GM12878 (cell line): ENCODE measurements around the gene THAP10. TPM values are rescaled to one million over a fixed set of nuclear protein-coding genes. Genes with fewer than 3 reads are reported as not detected.

Experiments
- ATAC-seq: fragments of 200-7000 bp; cut with Tn5 transposase; 3 replicates; pipeline ENCODE4 v1.9.1; 2020; ENCODE audit warnings: mild to moderate bottlenecking, moderate library complexity
- BruUV-seq: library from RNA; stranded (reverse); fragments of 400-500 nt; replicated peaks from 2 replicates; lab custom pipeline; 2021; lab: Mats Ljungman, UMichigan
- CTCF ChIA-PET: fragments of 300-600 bp; sonication (Branson Sonifier 250); formaldehyde crosslinking; extraction: SDS; loops from one replicate; lab custom pipeline; 2021; ENCODE audit warnings: inconsistent platforms; lab: Yijun Ruan, JAX
- POLR2A ChIA-PET: fragments of 350-600 bp; formaldehyde crosslinking; extraction: SDS; loops from one replicate; lab custom pipeline; 2021; ENCODE audit warnings: inconsistent platforms; lab: Charles Lee
- RAD21 ChIA-PET: fragments of 300-600 bp; sonication (Branson Sonifier 250); formaldehyde crosslinking; loops from one replicate; lab custom pipeline; 2023; ENCODE audit warnings: antibody characterized with exemption; ENCODE audit not compliant: unreplicated experiment; lab: Charles Lee
- SMC1A ChIA-PET: fragments of 300-600 bp; sonication (Branson Sonifier 250); formaldehyde crosslinking; loops from one replicate; lab custom pipeline; 2023; ENCODE audit not compliant: unreplicated experiment, uncharacterized antibody; lab: Charles Lee
- DNase-seq: peaks from one replicate; pipeline ENCODE4 v3.0.0-alpha.2; 2011; ENCODE audit warnings: low read depth, low spot score
- FAIRE-seq: peaks from 3 replicates; lab custom pipeline; 2011; peaks lifted over from hg19 to GRCh38; lab: Jason Lieb, UNC
- H2AFZ ChIP-seq: 2 replicates; pipeline ENCODE4 v1.6.0; 2011; ENCODE audit warnings: low read depth, low read length, control low read depth; ENCODE audit not compliant: control insufficient read depth
- H3K27ac ChIP-seq: 2 replicates; pipeline ENCODE4 v1.5.1; 2011; ENCODE audit warnings: control low read depth; ENCODE audit not compliant: control insufficient read depth, insufficient read depth
- H3K27me3 ChIP-seq, 2 experiments: replicated peaks in 1 of 2; 2 replicates each; pipeline versions ENCODE4 v1.6.0 to v1.6.1; 2011; ENCODE audit warnings: low read length in 1 of 2; ENCODE audit not compliant: control insufficient read depth in 2 of 2, insufficient read depth in 2 of 2
- H3K36me3 ChIP-seq, 2 experiments: 2 replicates each; pipeline ENCODE4 v1.5.1; 2011; ENCODE audit warnings: low read length in 1 of 2; ENCODE audit not compliant: control insufficient read depth in 2 of 2, insufficient read depth in 2 of 2
- H3K4me1 ChIP-seq: 2 replicates; pipeline ENCODE4 v1.6.1; 2011; ENCODE audit warnings: mild to moderate bottlenecking, low read length, moderate library complexity, mixed read lengths; ENCODE audit not compliant: control insufficient read depth, insufficient read depth
- H3K4me2 ChIP-seq: 2 replicates; pipeline ENCODE4 v1.6.0; 2011; ENCODE audit warnings: control low read depth; ENCODE audit not compliant: control insufficient read depth, insufficient read depth
- H3K4me3 ChIP-seq: fragments of 200-600 bp; sonication (generic); 2 replicates; pipeline ENCODE4 v1.5.1; 2016
- H3K79me2 ChIP-seq: 2 replicates; pipeline ENCODE4 v1.6.0; 2011; ENCODE audit warnings: low read length; ENCODE audit not compliant: control insufficient read depth, insufficient read depth
- H3K9ac ChIP-seq: 2 replicates; pipeline ENCODE4 v1.8.0; 2011; ENCODE audit warnings: low read length, control low read depth, mixed read lengths; ENCODE audit not compliant: control insufficient read depth, insufficient read depth
- H3K9me3 ChIP-seq: replicated peaks from 3 replicates; pipeline ENCODE4 v1.5.1; 2011; ENCODE audit warnings: mild to moderate bottlenecking, low read length; ENCODE audit not compliant: control insufficient read depth, insufficient read depth
- H4K20me1 ChIP-seq: 2 replicates; pipeline ENCODE4 v1.6.0; 2011; ENCODE audit not compliant: control insufficient read depth, insufficient read depth
- EGR1 ChIP-seq, 2 experiments: IDR thresholded peaks; 1 replicate in 1 of 2; 2 replicates in 1 of 2; pipeline ENCODE4 v1.6.1; 2011 to 2012; ENCODE audit warnings: low read depth in 2 of 2, low read length in 2 of 2, borderline replicate concordance in 1 of 2, mild to moderate bottlenecking in 1 of 2, moderate library complexity in 1 of 2
- JUND ChIP-seq: IDR thresholded peaks from 2 replicates; pipeline ENCODE4 v1.6.1; 2012; ENCODE audit warnings: low read depth, mild to moderate bottlenecking, low read length, improper control_type of control experiment, moderate library complexity
- PAX5 ChIP-seq: IDR thresholded peaks from 2 replicates; pipeline ENCODE4 v1.6.1; 2011; ENCODE audit warnings: low read depth, low read length, borderline replicate concordance
- ZBTB40 ChIP-seq: fragments of 450-650 bp; IDR thresholded peaks from 2 replicates; pipeline ENCODE4 v1.6.1; 2016; ENCODE audit warnings: mild to moderate bottlenecking, moderate library complexity, borderline replicate concordance
- WGBS: methylation state at CpG from one replicate; pipeline ENCODE4 v1.1.6; 2016; ENCODE audit warnings: low lambda C conversion rate; ENCODE audit not compliant: insufficient replicate concordance, insufficient coverage; ENCODE audit errors: missing lambda C conversion rate; 5-methylcytosine and 5-hydroxymethylcytosine counted together
- in situ Hi-C: fragments of 300-500 bp; cut with MboI; formaldehyde crosslinking; loops from 9 replicates; pipeline ENCODE4 v1.14.3; 2018; ENCODE audit warnings: mixed read lengths
- intact Hi-C: fragments of 100-400 bp; cut with micrococcal nuclease; formaldehyde crosslinking; loops from one replicate; pipeline ENCODE4 v1.14.2; 2022; ENCODE audit not compliant: unreplicated experiment
- polyA plus RNA-seq, 11 experiments: library from polyadenylated mRNA; depleted of rRNA in 4 of 11; unstranded in 6 of 11; stranded (reverse) in 5 of 11; fragments of >200 nt; fragmentation: Nextera tagmentation in 4 of 11; fragmentation: Illumina TruSeq in 1 of 11; extraction: Ambion mirVana in 4 of 11; extraction: Trizol in 1 of 11; gene quantifications; 1 replicate in 1 of 11; 2 replicates in 10 of 11; pipeline versions ENCODE4 v1.2.1 to v1.2.3, GENCODE V29; 2011 to 2016; ENCODE audit warnings: inconsistent platforms in 2 of 11, missing spikeins in 2 of 11, low read depth in 1 of 11
- total RNA-seq, 4 experiments: library from RNA; depleted of rRNA in 3 of 4; stranded (reverse); fragments of >200 nt in 3 of 4; fragmentation: Illumina TruSeq in 1 of 4; extraction: Trizol in 1 of 4; gene quantifications; 2 replicates each; pipeline versions ENCODE4 v1.2.1 to v1.2.3, GENCODE V29; 2013 to 2021

THAP10 gene
- total and polyA plus RNA-seq, 10 of the 15 experiments (the other 5 are each of a cell fraction or from before 2014, with no cell fraction given), result 0.35 to 5.2 (median 1.4) TPM

GRCh38 chr15:70851889-70852288, 40.3 kb downstream of the THAP10 start:
- H3K4me1 ChIP-seq, result peaks cover 2% of the 10 kb centered on the region; the same call in 1 of the 2 replicates
- H2AFZ ChIP-seq, result no peak overlapping the region
- no TSS peak for BruUV-seq
- H3K4me3 ChIP-seq, result no peak overlapping the region
- no peaks in the 10 kb centered on the region for H3K79me2 ChIP-seq
- in situ Hi-C loops (no loop called here), intact Hi-C loops (no loop called here)
- peak overlapping the region; percentile 14; the same call in 1 of the 2 replicates for H3K4me2 ChIP-seq
- H3K27ac ChIP-seq, result no peak overlapping the region
- 37% methylated on average over 6 of the region's 6 CpGs for WGBS
- POLR2A ChIA-PET, result no interaction called here
- peaks cover 5 to 7% of the 10 kb centered on the region in 2 experiments for H3K27me3 ChIP-seq
- CTCF ChIA-PET, result no interaction called here
- no peaks in the 10 kb centered on the region for H3K9me3 ChIP-seq
- no peak for FAIRE-seq
- no peaks in the 10 kb centered on the region for H3K36me3 ChIP-seq
- TF ChIP-seq EGR1 (IDR thresholded peaks at IDR 0.05; ENCODE audit: borderline replicate concordance in 1 of 2, low read depth in 2 of 2, low read length in 2 of 2) (no peak), PAX5 (no peak), JUND (no peak), ZBTB40 (no peak)
- H3K9ac ChIP-seq, result no peak overlapping the region
- no peak for ATAC-seq
- RAD21 ChIA-PET, result no interaction called here
- no peak for DNase-seq
- no peaks in the 10 kb centered on the region for H4K20me1 ChIP-seq
- SMC1A ChIA-PET, result no interaction called here
